Central memory CD4-positive, alpha-beta T cell (primary cell): Measurements from ENCODE around the gene NANOG.
"Not testable (repeated sequence)": the region's sequence is repeated elsewhere in the genome, so short reads cannot be mapped to it uniquely, and the experiment has no call there.

Source experiments
- DNase-seq: peaks from one replicate; pipeline ENCODE4 v3.0.0; 2022
- total RNA-seq, 3 experiments: gene quantifications; one replicate each; lab custom pipeline; 2026; lab: John Stamatoyannopoulos, UW

Gene NANOG
- total RNA-seq, result 0 reads per million in 3 experiments

DNA sequence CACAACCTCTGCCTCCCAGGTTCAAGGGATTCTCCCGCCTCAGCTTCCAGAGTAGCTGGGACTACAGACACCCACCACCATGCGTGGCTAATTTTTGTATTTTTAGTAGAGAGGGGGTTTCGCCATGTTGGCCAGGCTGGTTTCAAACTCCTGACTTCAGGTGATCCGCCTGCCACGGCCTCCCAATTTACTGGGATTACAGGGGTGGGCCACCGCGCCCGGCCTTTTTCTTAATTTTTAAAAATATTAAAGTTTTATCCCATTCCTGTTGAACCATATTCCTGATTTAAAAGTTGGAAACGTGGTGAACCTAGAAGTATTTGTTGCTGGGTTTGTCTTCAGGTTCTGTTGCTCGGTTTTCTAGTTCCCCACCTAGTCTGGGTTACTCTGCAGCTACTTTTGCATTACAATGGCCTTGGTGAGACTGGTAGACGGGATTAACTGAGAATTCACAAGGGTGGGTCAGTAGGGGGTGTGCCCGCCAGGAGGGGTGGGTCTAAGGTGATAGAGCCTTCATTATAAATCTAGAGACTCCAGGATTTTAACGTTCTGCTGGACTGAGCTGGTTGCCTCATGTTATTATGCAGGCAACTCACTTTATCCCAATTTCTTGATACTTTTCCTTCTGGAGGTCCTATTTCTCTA, at the start of gene NANOG:
Gene NANOG, plus strand, starts transcription at position 519 of the 645 bp plus-strand sequence. CDS start 213 bp downstream, outside the sequence.
- not testable (repeated sequence) for DNase-seq

GRCh38 chr12:7747246-7747645, 42.0 kb upstream of the NANOG start, which contains the start of gene CLEC4C:
TSS of gene CLEC4C (minus strand) at chr12:7747375. CDS start at chr12:7747348, 27 bp downstream.
- DNase-seq, result no peak

DNA sequence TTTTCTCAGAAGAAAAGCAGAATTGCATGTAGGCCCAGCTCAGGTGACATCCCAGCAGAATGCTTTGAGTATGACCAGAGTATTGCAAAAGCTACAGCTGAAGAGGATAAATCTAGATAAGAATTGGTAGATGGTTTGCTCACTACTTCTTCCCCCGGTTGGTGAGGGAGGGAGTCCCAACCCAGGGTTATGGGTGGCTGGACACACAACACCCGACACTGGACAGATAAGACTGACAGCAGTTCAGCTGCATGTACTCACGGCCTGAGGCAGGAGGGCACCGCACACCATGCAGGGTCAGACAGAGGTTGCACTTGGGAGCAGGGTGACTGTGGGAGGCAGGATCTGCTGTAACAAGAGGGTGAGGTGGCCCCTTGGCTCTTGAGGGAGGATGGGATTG, 40.4 kb upstream of the NANOG start:
- DNase-seq, result no peak

GRCh38 chr12:7749442-7749841, 39.8 kb upstream of the NANOG start:
- DNase-seq, result no peak

DNA sequence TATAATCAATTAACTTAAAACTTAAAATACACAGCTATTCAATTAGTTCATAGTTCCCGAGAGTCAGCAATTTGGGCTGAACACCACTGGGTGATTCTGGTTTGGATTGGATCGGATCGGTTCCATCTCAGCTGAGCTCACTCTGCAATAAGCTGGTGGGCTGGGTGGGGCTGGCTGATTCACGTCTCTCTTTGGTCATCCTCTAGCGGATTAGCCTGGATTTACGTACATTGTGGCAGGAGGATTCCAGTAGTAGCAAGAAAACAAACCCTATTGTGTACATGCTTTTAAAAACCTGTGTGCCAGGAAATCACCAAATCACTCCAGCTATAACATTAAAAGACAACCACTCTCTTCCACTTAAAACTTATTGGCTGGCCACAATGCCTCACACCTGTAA, 38.9 kb upstream of the NANOG start:
- no peak for DNase-seq

GRCh38 chr12:7751394-7751793, 37.8 kb upstream of the NANOG start:
- no peak for DNase-seq

GRCh38 chr12:7751941-7752922, 37.0 kb upstream of the NANOG start:
- DNase-seq, result not testable (repeated sequence)

DNA sequence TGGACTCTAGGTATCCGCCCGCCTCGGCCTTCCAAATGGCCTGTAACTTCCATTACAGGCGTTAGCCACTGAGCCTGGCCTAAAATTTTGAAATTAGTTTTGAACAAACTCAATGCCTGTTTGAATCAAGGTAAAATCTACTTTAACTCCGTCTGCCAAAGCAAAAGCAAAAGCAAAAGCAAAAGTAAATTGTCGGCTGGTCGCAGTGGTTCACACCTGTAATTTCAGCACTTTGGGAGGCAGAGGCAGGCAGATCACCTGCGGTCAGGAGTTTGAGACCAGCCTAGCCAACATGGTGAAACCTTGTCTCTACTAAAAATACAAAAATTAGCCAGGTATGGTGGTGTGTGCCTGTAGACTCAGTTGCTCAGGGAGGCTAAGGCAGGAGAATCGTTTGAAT, 33.5 kb upstream of the NANOG start:
- not testable (repeated sequence) for DNase-seq

GRCh38 chr12:7756993-7757392, 32.2 kb upstream of the NANOG start:
- no peak for DNase-seq

GRCh38 chr12:7758766-7759140, 30.4 kb upstream of the NANOG start:
- DNase-seq, result no peak

GRCh38 chr12:7769999-7770398, 19.2 kb upstream of the NANOG start:
- DNase-seq, result no peak

DNA sequence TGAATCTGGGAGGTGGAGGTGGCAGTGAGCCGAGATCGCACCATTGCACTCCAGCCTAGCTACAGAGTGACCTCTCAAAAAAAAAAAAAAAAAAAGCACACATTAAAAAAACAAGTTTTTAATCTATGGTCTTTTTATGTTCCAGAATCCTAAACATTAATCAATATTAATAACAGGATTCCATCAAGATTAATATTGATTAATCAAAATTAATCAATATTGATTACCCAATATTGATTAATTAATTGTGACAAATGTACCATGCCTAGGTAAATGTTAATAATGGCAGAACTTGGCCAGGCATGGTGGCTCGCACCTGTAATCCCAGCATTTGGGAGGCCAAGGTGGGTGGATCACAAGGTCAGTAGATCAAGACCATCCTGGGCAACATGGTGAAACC, 7.9 kb upstream of the NANOG start:
- DNase-seq, result no peak

GRCh38 chr12:7782055-7782454, 7.1 kb upstream of the NANOG start:
- no peak for DNase-seq

GRCh38 chr12:7783433-7783832, 5.8 kb upstream of the NANOG start:
- not testable (repeated sequence) for DNase-seq

DNA sequence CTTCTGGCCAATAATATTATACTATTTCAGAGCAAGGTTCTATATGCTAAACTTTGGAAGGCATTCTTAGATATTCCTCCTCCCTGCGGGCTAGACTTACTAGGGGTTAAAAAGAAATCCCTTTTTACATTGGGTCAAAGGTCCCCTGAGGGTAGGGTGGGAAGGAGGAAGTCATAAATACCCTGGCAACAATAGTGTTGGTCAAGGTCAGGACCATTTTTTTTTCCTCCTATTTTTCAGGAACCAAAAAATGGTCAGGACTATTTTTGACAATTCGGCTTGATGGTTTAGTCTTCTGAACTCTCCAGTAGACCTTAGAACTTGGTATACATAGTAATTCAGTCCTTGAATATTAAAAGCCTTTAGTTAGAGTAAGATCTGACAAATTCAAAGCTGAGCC, 4.5 kb upstream of the NANOG start:
- no peak for DNase-seq

- DNase-seq, result no peak
These were observed 1.5 kb upstream of the NANOG start for GRCh38 chr12:7787574-7788293.

- no peak for DNase-seq
These were observed 925 bp upstream of the NANOG start for GRCh38 chr12:7788294-7788660.

DNA sequence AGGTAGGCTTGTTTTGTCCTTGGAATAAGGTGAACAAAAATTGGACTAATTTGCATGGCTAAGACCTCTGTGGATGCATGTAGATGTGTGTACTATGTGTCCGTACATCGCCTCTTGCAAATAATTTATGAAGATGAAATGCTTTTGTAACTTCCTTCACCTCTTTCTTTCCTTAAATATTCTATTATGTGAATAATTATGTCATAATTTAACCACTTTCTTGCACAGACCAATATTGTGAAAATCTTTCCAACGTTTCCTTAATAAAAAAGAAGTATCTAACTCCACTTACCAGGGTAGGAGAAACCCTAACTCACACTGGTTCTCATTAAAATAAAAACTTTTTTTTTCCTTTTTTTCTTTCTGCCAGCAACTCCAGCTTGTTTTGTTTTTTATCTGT, 4.0 kb downstream of the NANOG start:
- DNase-seq, result no peak

DNA sequence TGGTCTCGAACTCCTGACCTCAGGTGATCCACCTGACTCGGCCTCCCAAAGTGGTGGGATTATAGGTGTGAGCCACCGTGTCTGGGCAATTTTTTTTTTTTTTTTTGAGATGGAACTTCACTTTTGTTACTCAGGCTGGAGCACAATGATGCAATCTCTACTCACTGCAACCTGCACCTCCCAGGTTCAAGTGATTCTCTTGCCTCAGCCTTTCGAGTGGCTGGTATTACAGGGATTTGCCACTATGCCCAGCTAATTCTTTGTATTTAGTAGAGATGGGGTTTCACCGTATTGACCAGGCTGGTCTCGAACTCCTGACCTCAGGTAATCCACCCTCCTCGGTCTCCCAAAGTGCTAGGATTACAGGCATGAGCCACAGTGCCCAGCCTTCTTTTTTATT, 8.1 kb downstream of the NANOG start:
- not testable (repeated sequence) for DNase-seq

- no peak for DNase-seq
These were observed 8.6 kb downstream of the NANOG start for GRCh38 chr12:7797698-7798398.

DNA sequence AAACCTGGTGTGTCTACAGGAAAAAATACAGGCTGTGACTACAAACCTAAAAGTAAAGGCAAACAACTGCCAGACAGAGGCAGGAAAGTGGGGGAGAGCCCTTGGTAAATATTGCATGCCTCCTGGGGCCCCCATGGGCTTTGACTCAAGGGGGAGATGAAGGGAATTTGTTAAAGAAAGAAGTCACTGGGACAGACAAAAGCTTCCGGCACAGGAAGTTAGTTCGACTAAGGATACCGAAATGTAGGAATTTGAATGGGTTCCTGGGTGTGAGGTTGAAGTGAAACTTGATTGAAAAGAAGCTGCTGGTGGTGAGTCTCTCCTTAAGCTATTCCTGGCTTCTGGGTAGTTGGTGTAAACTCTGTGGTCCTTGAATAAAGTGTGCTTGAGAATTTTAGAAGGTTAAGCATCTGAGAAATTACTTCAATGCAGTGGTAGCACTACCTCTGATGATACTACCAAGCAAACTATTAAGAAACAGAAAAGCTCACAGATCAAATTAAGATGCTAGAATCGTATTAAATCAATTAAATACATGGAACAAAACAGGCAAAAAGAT, 9.6 kb downstream of the NANOG start:
- not testable (repeated sequence) for DNase-seq

DNA sequence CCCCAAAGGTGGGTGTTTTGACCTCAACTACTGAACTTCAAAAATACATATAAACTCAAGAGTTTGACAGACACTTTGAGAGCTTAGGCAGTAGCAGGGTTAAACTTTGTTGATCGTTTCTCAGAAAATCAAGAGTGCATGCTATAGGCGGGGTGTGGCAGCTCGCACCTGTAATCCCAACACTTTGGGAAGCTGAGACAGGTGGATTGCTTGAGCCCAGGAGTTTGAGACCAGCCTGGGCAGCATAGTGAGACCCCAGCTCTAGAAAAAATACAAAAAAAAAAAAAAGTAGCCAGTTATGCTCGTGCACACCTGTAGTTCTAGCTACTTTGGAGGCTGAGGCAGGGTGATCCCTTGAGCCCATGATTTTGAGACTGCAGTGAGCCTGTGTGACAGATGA, 12.3 kb downstream of the NANOG start:
- DNase-seq, result no peak
